A549 (cell line): ENCODE data around the gene RAD51B.
A peak's percentile ranks its signal among the peaks of the same experiment; 100 is the strongest.

ENCODE experiments used
- CTCF ChIP-seq: fragments of >200 bp; sonication (Bioruptor Twin); formaldehyde crosslinking; IDR thresholded peaks from 3 replicates; pipeline ENCODE4 v1.5.1; 2016
- E2F6 ChIP-seq: IDR thresholded peaks from 2 replicates; pipeline ENCODE4 v1.6.1; 2012; ENCODE audit warnings: low read depth, borderline replicate concordance
- EP300 ChIP-seq, 2 experiments: fragments of >200 bp; sonication (Bioruptor Twin); formaldehyde crosslinking; IDR thresholded peaks; 2 replicates in 1 of 2; 3 replicates in 1 of 2; pipeline ENCODE4 v1.6.1; 2016 to 2017
- FOSB ChIP-seq: fragments of 250-450 bp; sonication (Bioruptor Pico); IDR thresholded peaks from 2 replicates; pipeline ENCODE4 v1.5.0; 2020; ENCODE audit warnings: mild to moderate bottlenecking, moderate library complexity
- MYC ChIP-seq: IDR thresholded peaks from 2 replicates; pipeline ENCODE4 v1.6.1; 2012; ENCODE audit warnings: mild to moderate bottlenecking, inconsistent platforms, low read length, improper control_type of control experiment, borderline replicate concordance
- POLR2A ChIP-seq: IDR thresholded peaks from 2 replicates; pipeline ENCODE4 v1.6.1; 2012; ENCODE audit warnings: mild to moderate bottlenecking, low read length
- RCOR1 ChIP-seq: fragments of 150-350 bp; IDR thresholded peaks from 2 replicates; pipeline ENCODE4 v1.6.1; 2014; ENCODE audit warnings: antibody characterized with exemption, low read length, low read depth
- RNF2 ChIP-seq: fragments of 200-600 bp; sonication (generic); IDR thresholded peaks from 2 replicates; pipeline ENCODE4 v1.6.1; 2016; ENCODE audit warnings: low read depth, mild to moderate bottlenecking, antibody characterized with exemption, moderate library complexity, borderline replicate concordance

GRCh38 chr14:68250927-68251768, 431.6 kb downstream of the RAD51B start:
- TF ChIP-seq CTCF (peak; percentile 14; the same call in 1 of the 3 replicates), POLR2A (no peak), E2F6 (no peak), RCOR1 (no peak), FOSB (CRISPR knock-in tag) (no peak), EP300 (IDR thresholded peaks at IDR 0.05) (no peak), RNF2 (no peak), MYC (no peak)
